Osteoblast (primary cell): ENCODE results near the gene RBP5. TPM values are rescaled to one million over a fixed set of nuclear protein-coding genes. Genes with fewer than 3 reads are reported as not detected.

Experiments used
- DNase-seq: peaks from one replicate; pipeline ENCODE4 v3.0.0; 2011; ENCODE audit warnings: low spot score, mixed read lengths; ENCODE audit not compliant: insufficient read length; ENCODE audit errors: missing footprints
- H2AFZ ChIP-seq: 2 replicates; pipeline ENCODE4 v1.6.0; 2011; ENCODE audit warnings: mild to moderate bottlenecking, low read length
- H3K27ac ChIP-seq: 2 replicates; pipeline ENCODE4 v1.5.1; 2011; ENCODE audit warnings: mild to moderate bottlenecking, low read depth, low read length, moderate library complexity
- H3K27me3 ChIP-seq: 2 replicates; pipeline ENCODE4 v1.6.0; 2012; ENCODE audit warnings: mild to moderate bottlenecking, control low read depth, inconsistent platforms, low read length, moderate library complexity; ENCODE audit not compliant: insufficient read depth
- H3K36me3 ChIP-seq: 2 replicates; pipeline ENCODE4 v1.5.1; 2011; ENCODE audit warnings: mild to moderate bottlenecking, low read length, control low read depth, moderate library complexity; ENCODE audit not compliant: insufficient read depth
- H3K4me1 ChIP-seq: 2 replicates; pipeline ENCODE4 v1.5.1; 2011; ENCODE audit warnings: mild to moderate bottlenecking, low read length, control low read depth, moderate library complexity; ENCODE audit not compliant: insufficient read depth
- H3K4me2 ChIP-seq: 2 replicates; pipeline ENCODE4 v1.6.0; 2011; ENCODE audit warnings: mild to moderate bottlenecking, low read length; ENCODE audit not compliant: insufficient read depth
- H3K4me3 ChIP-seq: fragments of 200-600 bp; sonication (generic); 3 replicates; pipeline ENCODE4 v1.5.1; 2012; ENCODE audit warnings: mild to moderate bottlenecking, low read length, inconsistent platforms; ENCODE audit not compliant: insufficient read depth
- H3K79me2 ChIP-seq: 2 replicates; pipeline ENCODE4 v1.6.0; 2012; ENCODE audit warnings: mild to moderate bottlenecking, low read length, control low read depth, inconsistent platforms; ENCODE audit not compliant: insufficient read depth
- H3K9me3 ChIP-seq: 2 replicates; pipeline ENCODE4 v1.5.1; 2011; ENCODE audit warnings: low read depth, low read length, control low read depth
- H4K20me1 ChIP-seq: 2 replicates; pipeline ENCODE4 v1.6.0; 2012; ENCODE audit warnings: mild to moderate bottlenecking, low read length, control low read depth; ENCODE audit not compliant: insufficient read depth
- CTCF ChIP-seq: IDR thresholded peaks from 2 replicates; pipeline ENCODE4 v1.5.1; 2011; ENCODE audit warnings: mild to moderate bottlenecking, low read depth, low read length, moderate library complexity; ENCODE audit errors: extremely low read depth
- total RNA-seq: library from RNA; depleted of rRNA; stranded (reverse); fragments of >200 nt; gene quantifications from 2 replicates; pipeline ENCODE4 v1.2.3, GENCODE V29; 2012

The RBP5 gene
- total RNA-seq, 1 donor, result not detected

- no peaks in the 10 kb centered on the region for H3K27me3 ChIP-seq
- peaks cover 3% of the 10 kb centered on the region for H3K4me1 ChIP-seq
- no peaks in the 10 kb centered on the region for H4K20me1 ChIP-seq
- no peak overlapping the region for H3K4me3 ChIP-seq
- H3K27ac ChIP-seq, result no peak overlapping the region
- no peak overlapping the region for H3K4me2 ChIP-seq
- no peak for TF ChIP-seq CTCF
- H3K9me3 ChIP-seq, result no peaks in the 10 kb centered on the region
- H3K36me3 ChIP-seq, result peaks cover 9% of the 10 kb centered on the region
- H2AFZ ChIP-seq, result no peak overlapping the region
- H3K79me2 ChIP-seq, result no peaks in the 10 kb centered on the region
- peak; percentile 38 for DNase-seq
Measured at GRCh38 chr12:7146906-7147305, 18.2 kb upstream of the RBP5 start.

- Histone ChIP-seq H3K4me2 (no peak overlapping the region), H3K36me3 (peaks cover 9% of the 10 kb centered on the region), H3K27ac (no peak overlapping the region), H3K4me3 (no peak overlapping the region), H3K4me1 (peaks cover 3% of the 10 kb centered on the region), H3K27me3 (no peaks in the 10 kb centered on the region), H3K79me2 (no peaks in the 10 kb centered on the region), H4K20me1 (no peaks in the 10 kb centered on the region), H3K9me3 (no peaks in the 10 kb centered on the region), H2AFZ (no peak overlapping the region)
- no peak for DNase-seq
- TF ChIP-seq CTCF, result no peak
Measured at GRCh38 chr12:7146228-7146627, 17.5 kb upstream of the RBP5 start.

- H3K27me3 ChIP-seq, result no peaks in the 10 kb centered on the region
- no peak for TF ChIP-seq CTCF
- peak; percentile 39 for DNase-seq
Measured at GRCh38 chr12:7145671-7146070, 17.0 kb upstream of the RBP5 start.

GRCh38 chr12:7144414-7145120 lies 15.9 kb upstream of the RBP5 start:
- Histone ChIP-seq H3K4me1 (peaks cover 3% of the 10 kb centered on the region), H3K36me3 (peaks cover 9% of the 10 kb centered on the region), H3K27me3 (no peaks in the 10 kb centered on the region), H2AFZ (peak overlapping the region; percentile 66), H4K20me1 (no peaks in the 10 kb centered on the region), H3K79me2 (no peaks in the 10 kb centered on the region), H3K27ac (no peak overlapping the region), H3K9me3 (no peaks in the 10 kb centered on the region), H3K4me2 (peak overlapping the region; percentile 38), H3K4me3 (no peak overlapping the region)
- peak; percentile 86 for DNase-seq
- peak; percentile 68 for TF ChIP-seq CTCF

More at GRCh38 chr12:7145671-7146070, 17.0 kb upstream of the RBP5 start:
- Histone ChIP-seq H3K4me1 (peaks cover 3% of the 10 kb centered on the region), H3K4me2 (no peak overlapping the region), H3K36me3 (peaks cover 9% of the 10 kb centered on the region), H4K20me1 (no peaks in the 10 kb centered on the region), H2AFZ (no peak overlapping the region), H3K27ac (no peak overlapping the region), H3K4me3 (no peak overlapping the region), H3K79me2 (no peaks in the 10 kb centered on the region), H3K9me3 (no peaks in the 10 kb centered on the region)
